GM12891 (cell line): ENCODE measurements around the gene LIF.
"Not testable (repeated sequence)": the region's sequence is repeated elsewhere in the genome, so short reads cannot be mapped to it uniquely, and the experiment has no call there.

Experiments used
- DNase-seq: peaks from one replicate; pipeline ENCODE4 v3.0.0; 2011; ENCODE audit warnings: low spot score; ENCODE audit not compliant: insufficient read length
- FAIRE-seq: peaks from 2 replicates; lab custom pipeline; 2011; peaks lifted over from hg19 to GRCh38; lab: Jason Lieb, UNC
- PAX5 ChIP-seq: IDR thresholded peaks from 2 replicates; pipeline ENCODE4 v1.6.1; 2011; ENCODE audit warnings: low read length, moderate library complexity, mild to moderate bottlenecking; ENCODE audit not compliant: insufficient read depth, severe bottlenecking
- POLR2A ChIP-seq: IDR thresholded peaks from 2 replicates; pipeline ENCODE4 v1.6.1; 2011; ENCODE audit warnings: low read depth, low read length, control low read depth
- POLR2AphosphoS5 ChIP-seq: IDR thresholded peaks from 2 replicates; pipeline ENCODE4 v1.6.1; 2011; ENCODE audit warnings: low read depth, low read length, control low read depth
- POU2F2 ChIP-seq: IDR thresholded peaks from 2 replicates; pipeline ENCODE4 v1.6.1; 2011; ENCODE audit warnings: low read depth, mild to moderate bottlenecking, control low read depth, low read length, moderate library complexity
- SPI1 ChIP-seq: IDR thresholded peaks from 2 replicates; pipeline ENCODE4 v1.6.1; 2011; ENCODE audit warnings: low read depth, low read length, control low read depth
- TAF1 ChIP-seq: IDR thresholded peaks from 2 replicates; pipeline ENCODE4 v1.6.1; 2011; ENCODE audit warnings: low read depth, low read length, control low read depth

LIF gene

DNA sequence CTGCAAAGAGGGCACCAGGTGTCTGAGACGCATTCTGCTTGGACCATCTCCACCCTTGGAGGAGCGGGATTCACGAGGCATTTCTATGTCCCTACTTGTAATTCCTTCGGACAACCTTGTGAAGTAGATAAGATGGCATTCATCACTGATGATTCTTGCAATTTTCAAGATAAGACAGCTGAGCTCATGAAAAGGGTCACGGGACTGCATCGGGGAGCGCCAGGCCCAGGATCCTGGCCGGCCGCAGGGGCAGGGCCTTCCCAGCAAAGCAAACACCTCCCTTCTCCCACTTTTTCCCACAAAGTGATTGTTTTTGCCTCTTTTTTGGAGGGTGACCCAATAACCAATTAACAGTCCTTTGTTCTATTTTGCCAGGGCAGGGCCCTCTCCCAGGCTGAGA is 8.4 kb downstream of the LIF start:
- no peak for TF ChIP-seq POU2F2
- TF ChIP-seq POLR2A = no peak
- no peak for TF ChIP-seq PAX5
- TF ChIP-seq TAF1 = no peak
- no peak for TF ChIP-seq POLR2AphosphoS5
- no peak for TF ChIP-seq SPI1
- DNase-seq = no peak
- no peak for FAIRE-seq

DNA sequence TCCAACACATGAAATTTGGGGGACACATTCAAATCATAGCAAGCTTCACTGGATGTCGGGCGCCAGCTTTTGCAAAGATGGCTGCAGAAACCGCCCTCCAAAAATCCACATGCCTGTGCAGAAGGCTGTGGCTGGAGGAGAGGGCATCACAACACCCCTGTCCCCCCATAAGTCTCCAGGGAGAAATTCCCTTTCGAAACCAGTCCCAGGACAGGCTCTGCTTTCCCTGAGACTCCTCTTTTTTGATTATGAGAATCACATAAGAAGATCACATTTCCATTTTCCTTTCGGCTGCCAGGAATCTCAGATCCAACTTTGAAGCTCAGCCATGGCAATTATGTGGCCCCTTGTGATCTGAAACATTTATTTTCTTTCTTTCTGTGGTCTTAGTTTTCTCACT is 9.7 kb downstream of the LIF start:
- TF ChIP-seq TAF1 (no peak), POLR2A (no peak), SPI1 (no peak), PAX5 (no peak), POU2F2 (no peak), POLR2AphosphoS5 (no peak)
- no peak for FAIRE-seq
- DNase-seq = no peak

DNA sequence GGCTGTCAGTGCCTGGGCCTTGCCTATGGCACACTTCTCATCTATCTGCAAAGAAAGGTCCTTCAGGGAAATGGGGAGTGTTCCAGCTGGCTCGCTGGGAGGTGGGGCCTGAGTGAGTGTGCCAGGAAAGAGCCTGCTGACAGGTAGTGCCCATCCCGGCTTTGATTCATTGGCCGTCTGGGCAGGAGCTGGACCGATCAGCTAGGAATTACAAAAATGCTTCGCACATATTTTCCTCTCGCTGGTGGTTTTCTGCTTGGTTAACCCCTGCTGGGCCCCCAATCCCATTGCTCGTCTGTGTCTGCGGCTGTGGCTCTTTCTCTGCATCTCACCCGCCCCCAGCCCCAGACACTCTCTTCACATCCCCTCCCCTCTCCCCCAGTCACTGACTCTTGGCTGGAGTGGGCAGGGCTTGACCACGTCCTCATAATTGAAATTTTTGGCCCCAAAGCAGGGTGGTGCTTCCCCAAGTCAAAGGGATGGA is 10.8 kb downstream of the LIF start:
- DNase-seq (no peak), FAIRE-seq (no peak)
- TF ChIP-seq TAF1 = no peak
- TF ChIP-seq SPI1 = no peak
- no peak for TF ChIP-seq POU2F2
- no peak for TF ChIP-seq PAX5
- no peak for TF ChIP-seq POLR2AphosphoS5
- no peak for TF ChIP-seq POLR2A

DNA sequence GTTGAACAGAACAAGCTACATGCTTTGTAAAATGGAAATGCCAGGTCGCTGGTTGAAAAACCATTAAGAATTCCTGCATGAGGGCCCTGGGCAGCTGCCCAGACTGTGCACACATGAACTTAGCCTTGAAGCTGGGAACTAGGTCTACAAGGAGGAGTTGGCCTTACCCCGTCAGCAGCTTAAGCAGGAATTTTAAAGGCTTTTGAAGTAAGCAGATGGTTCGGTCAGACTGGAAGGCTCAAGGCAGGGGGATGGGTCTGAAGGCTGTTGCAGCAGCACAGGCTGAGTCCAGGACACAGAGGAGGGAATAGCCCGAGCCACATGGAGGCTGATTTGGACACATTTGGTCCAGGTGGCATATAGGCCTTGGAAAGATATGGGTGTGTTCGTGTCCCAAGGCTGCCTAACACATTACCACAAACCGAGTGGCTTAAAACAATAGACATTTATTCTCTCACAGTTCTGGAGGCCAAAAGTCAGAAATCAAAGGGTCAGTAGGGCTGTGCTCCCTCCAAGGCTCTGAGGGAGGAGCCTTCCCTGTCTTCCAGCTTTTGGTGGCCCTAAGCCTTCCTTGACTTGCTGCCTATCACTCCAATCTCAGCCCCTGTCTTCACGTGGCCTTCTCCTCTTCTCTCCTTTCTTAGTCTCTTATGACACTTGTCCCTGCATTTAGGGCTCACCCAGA is 11.6 kb downstream of the LIF start:
- FAIRE-seq = no peak
- TF ChIP-seq POLR2A (no peak), PAX5 (no peak), TAF1 (no peak), POLR2AphosphoS5 (no peak), POU2F2 (no peak), SPI1 (no peak)
- DNase-seq = no peak

DNA sequence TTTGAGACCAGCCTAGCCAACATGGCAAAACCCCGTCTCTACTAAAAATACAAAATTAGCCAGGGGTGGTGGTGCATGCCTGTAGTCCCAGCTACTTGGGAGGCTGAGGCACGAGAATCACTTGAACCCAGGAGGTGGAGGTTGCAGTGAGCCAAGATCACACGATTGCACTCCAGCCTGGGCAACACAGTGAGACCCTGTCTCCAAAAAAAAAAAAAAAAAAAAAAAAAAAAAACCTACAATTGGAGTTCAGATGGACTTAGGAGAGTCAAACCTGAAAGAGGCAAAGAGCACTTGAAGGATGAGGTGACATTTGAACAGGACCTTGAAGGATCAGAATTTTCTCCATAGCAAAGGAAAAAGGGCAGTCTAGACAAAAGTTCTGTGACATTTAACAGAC is 12.2 kb downstream of the LIF start:
- FAIRE-seq, DNase-seq: not testable (repeated sequence)

DNA sequence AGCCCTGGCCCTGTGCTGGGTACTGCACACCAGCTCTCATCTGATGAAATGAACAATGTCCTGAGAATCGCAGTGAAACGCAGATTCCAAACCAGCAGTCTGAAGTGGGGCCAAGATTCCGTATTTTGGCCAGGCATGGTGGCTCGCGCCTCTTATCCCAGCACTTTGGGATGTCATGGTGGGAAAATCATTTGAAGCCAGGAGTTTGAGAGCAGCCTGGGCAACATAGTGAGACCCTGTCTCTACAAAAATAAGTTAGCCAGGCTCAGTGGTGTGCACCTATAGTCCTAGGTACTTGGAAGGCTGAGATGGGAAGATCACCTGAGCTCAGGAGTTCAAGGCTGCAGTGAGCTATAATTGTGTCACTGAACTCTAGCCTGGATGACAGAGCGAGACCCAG is 13.0 kb downstream of the LIF start:
- DNase-seq (no peak), FAIRE-seq (no peak)
- TF ChIP-seq TAF1 (no peak), PAX5 (no peak), SPI1 (no peak), POU2F2 (no peak), POLR2A (no peak), POLR2AphosphoS5 (no peak)

DNA sequence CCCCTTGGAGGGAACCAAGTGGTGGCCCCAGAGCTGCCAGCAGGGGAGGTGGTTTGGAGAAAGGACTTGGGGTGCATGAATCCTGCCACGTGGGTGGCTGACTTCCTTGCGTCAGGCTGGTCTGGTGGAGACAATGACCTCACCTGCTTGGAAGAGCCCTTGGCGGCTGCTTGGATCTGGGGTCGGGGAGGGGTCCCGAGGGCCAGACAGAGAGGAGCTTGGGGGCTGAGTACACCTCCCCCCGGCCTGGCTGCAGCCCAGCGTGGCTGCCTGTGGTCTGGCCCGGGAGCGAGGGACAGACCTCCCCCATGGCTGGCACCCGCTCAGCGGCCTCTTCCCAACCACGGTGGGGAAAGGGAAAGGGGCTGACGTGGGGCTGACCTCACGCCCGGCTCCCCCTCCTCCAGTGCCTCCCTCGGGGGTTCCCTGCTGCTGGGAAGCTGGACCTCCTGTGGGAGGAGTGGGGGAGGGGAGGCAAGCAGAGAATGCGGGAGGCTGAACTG is 13.8 kb downstream of the LIF start:
- FAIRE-seq (no peak), DNase-seq (no peak)
- no peak for TF ChIP-seq SPI1
- no peak for TF ChIP-seq POU2F2
- TF ChIP-seq TAF1 = no peak
- no peak for TF ChIP-seq PAX5
- no peak for TF ChIP-seq POLR2AphosphoS5

DNA sequence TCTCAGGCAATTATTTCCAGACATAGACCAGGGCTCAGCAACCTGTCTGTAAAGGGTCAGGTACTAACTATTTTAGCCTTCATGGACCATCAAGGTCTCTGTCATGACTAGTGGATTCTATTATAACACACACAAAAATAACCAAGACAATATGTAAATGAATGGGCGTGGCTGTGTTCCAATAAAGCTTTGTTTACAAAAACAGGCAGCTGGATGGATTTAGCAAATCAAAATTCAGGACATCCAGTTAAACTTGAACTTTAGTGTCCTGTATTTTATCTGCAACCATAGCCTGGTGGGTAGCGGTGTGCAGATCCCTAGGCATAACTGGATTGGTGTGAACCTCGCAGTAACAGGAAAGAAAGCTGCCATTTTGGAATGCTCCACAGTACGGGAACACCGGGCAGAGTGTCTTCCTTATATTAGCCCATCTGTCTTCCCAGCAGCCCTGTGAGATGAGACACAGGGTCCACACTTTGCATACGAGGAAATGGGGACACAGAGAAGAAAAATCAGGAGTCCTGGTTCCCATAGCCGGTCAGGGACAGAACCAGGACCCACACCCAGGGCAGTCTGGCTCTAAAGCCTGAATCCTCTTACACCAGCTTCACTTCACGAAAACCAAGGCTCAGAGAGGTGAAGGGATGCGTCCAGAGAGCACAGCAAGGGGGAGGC is 15.6 kb downstream of the LIF start:
- no peak for FAIRE-seq
- no peak for TF ChIP-seq POU2F2
- TF ChIP-seq TAF1 = no peak
- TF ChIP-seq POLR2A = no peak
- no peak for TF ChIP-seq POLR2AphosphoS5
- TF ChIP-seq SPI1 = no peak
- TF ChIP-seq PAX5 = no peak
- DNase-seq = no peak

DNA sequence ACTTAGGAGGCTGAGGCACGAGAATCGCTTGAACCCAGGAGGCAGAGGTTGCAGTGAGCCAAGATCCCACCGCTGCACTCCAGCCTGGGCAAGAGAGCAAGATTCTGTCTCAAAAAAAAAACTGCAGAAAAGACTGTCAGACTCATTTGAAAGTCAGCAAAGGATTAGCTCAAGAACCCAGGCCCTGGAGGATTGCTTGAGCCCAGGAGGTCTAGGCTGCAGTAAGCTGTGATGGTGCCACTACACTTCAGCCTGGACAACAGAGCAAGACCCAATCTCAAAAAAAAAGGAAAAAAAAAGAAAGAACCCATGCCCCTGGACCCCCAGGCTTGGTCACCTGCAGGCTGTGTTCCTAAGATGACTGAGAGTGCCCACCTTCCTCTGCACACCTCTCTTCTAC is 16.2 kb downstream of the LIF start:
- no peak for DNase-seq
- TF ChIP-seq PAX5 (no peak), POLR2AphosphoS5 (no peak), SPI1 (no peak), TAF1 (no peak), POLR2A (no peak), POU2F2 (no peak)
- no peak for FAIRE-seq
